ENCODE data around the gene ZNF385B.

The ZNF385B gene

DNA sequence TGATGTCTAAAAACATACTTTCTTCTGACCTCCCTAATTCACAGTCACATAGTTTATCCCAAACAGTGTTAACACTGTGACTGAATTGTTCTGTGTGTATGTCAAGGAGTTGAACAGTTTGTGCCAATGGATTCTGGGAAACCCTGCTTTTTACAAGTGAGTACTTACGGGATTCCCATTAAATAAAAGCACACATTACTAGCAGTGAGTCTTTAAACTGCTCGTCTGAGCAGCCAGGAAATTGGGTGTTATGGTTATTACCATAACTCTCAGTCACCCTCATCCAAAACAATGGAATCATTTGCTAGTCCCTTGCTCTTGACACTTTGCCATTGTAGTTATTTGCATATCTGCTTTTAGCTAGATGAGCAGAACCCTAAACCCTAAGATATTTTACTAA lies 209.1 kb downstream of the ZNF385B start:
- no peak overlapping the region for H3K4me3 ChIP-seq (ENCODE audit: low read depth, low read length)
- no peak for DNase-seq (ENCODE audit: low read depth)
- TF ChIP-seq POLR2A (IDR thresholded peaks at IDR 0.05; ENCODE audit: extremely low read depth, insufficient read length) (no peak), MYC (IDR thresholded peaks at IDR 0.05; ENCODE audit: low read depth, low read length) (no peak)
- TF ChIP-seq, protein P1, sequence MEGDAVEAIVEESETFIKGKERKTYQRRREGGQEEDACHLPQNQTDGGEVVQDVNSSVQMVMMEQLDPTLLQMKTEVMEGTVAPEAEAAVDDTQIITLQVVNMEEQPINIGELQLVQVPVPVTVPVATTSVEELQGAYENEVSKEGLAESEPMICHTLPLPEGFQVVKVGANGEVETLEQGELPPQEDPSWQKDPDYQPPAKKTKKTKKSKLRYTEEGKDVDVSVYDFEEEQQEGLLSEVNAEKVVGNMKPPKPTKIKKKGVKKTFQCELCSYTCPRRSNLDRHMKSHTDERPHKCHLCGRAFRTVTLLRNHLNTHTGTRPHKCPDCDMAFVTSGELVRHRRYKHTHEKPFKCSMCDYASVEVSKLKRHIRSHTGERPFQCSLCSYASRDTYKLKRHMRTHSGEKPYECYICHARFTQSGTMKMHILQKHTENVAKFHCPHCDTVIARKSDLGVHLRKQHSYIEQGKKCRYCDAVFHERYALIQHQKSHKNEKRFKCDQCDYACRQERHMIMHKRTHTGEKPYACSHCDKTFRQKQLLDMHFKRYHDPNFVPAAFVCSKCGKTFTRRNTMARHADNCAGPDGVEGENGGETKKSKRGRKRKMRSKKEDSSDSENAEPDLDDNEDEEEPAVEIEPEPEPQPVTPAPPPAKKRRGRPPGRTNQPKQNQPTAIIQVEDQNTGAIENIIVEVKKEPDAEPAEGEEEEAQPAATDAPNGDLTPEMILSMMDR (IDR thresholded peaks at IDR 0.05; ENCODE audit: low read depth, low read length) = no peak
- TF ChIP-seq, protein P2, sequence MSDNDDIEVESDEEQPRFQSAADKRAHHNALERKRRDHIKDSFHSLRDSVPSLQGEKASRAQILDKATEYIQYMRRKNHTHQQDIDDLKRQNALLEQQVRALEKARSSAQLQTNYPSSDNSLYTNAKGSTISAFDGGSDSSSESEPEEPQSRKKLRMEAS (IDR thresholded peaks at IDR 0.05; ENCODE audit: low read depth, low read length) = no peak

DNA sequence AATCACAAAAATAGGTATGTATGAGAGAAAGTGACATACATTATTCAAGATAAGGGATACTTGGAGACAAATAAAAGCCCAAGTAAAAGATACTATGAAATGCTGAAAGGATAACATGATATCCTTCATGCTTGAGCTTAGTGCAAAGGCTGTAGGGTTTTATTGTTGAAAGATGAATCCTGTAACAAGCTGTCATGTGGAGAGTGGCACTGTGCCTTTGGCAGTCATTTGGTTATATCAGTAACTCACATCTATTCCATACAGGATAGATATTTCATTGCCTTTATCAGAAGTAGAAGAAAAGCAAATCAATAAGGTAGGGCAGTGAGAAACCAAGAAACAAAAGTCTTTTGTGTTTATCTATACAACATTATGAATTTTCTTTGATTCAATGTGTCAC lies 211.0 kb downstream of the ZNF385B start:
- H3K4me3 ChIP-seq (ENCODE audit: low read depth, low read length) = no peak overlapping the region
- TF ChIP-seq MYC (IDR thresholded peaks at IDR 0.05; ENCODE audit: low read depth, low read length) = no peak
- TF ChIP-seq POLR2A (IDR thresholded peaks at IDR 0.05; ENCODE audit: extremely low read depth, insufficient read length) = no peak
- TF ChIP-seq, protein P2 (IDR thresholded peaks at IDR 0.05; ENCODE audit: low read depth, low read length) = no peak
- TF ChIP-seq, protein P1 (IDR thresholded peaks at IDR 0.05; ENCODE audit: low read depth, low read length) = no peak
- no peak for DNase-seq (ENCODE audit: low read depth)

DNA sequence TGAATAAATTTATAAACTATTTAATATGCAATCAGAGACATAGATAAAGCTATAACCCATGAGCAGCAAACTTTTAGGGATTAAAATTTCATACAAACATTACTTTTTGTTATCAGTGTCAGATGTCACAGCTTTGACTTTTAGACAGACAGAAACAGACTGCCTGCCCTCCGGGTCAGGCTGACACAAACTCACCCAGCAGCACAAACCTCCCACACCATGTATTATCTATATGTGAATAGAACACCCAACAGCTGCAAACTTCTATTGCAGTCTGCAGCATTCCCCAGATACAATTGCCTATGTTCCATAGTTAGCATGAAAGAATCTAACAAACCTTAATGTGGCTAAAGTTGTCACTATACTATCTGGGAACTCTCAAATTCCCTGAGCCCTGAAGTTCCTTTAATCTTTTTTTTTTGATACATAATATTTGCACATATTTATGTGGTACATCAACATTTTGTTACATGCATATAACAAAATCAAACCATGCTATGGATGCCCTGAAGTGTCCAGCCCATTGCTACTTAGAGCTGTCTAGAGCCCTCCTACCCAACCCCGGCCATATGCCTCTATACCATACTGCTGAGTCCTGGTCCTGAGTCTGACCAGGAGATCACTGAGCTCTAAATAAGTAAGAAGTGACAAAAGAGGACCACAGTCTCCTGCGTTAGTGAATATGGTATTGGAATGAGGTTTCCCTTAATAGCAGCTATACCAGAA lies 214.4 kb downstream of the ZNF385B start:
- no peak for DNase-seq (ENCODE audit: low read depth)
- H3K4me3 ChIP-seq (ENCODE audit: low read depth, low read length) = no peak overlapping the region
- no peak for TF ChIP-seq MYC (IDR thresholded peaks at IDR 0.05; ENCODE audit: low read depth, low read length)

DNA sequence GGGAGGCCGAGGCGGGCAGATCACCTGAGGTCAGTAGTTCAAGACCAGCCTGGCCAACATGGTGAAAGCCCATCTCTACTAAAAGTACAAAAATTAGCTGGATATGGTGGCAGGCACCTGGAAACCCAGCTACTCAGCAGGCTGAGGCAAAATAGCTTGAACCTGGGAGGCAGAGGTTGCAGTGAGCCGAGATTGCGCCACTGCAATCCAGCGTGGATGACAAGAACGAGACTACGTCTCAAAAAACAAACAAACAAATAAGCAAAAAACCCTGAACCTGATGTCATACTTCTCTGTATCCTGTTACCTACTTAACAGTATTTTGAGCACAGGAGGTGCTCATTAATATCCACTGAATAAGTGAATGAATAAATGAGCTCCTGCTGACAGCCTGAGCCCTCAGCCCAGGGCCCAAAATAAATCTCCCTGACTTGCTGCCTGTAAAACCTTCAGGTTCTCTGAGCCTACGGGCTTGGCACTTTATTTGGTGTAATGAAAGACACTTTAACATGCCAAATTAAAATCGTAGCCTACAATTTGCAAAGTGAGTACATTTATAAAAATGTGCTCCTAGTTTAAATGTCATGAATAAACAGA lies 215.1 kb downstream of the ZNF385B start:
- no peak overlapping the region for H3K4me3 ChIP-seq (ENCODE audit: low read depth, low read length)
- DNase-seq (ENCODE audit: low read depth) = no peak
- TF ChIP-seq, protein P1 (IDR thresholded peaks at IDR 0.05; ENCODE audit: low read depth, low read length) = no peak
- TF ChIP-seq, protein P2 (IDR thresholded peaks at IDR 0.05; ENCODE audit: low read depth, low read length) = no peak
- TF ChIP-seq POLR2A (IDR thresholded peaks at IDR 0.05; ENCODE audit: extremely low read depth, insufficient read length) (no peak), MYC (IDR thresholded peaks at IDR 0.05; ENCODE audit: low read depth, low read length) (no peak)

DNA sequence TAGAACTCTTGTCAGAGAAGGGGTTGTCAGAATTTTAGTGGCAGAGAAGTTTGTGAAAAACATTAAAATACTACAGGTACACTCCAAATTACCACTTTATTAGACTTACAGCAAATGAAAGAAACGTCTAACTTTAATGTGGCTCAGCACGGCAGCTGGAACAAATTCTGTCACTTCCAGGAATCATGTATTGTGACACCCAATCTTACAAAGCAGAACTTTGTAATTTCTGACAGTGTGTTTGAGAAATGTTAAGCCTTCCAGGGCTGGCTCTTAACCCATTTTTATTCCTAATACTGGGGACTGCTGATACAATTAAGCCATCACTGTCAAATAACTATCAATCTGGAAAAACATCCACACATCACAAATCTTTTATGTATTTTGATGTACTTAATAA lies 216.4 kb downstream of the ZNF385B start:
- no peak overlapping the region for H3K4me3 ChIP-seq (ENCODE audit: low read depth, low read length)
- no peak for DNase-seq (ENCODE audit: low read depth)
- TF ChIP-seq POLR2A (IDR thresholded peaks at IDR 0.05; ENCODE audit: extremely low read depth, insufficient read length) (no peak), MYC (IDR thresholded peaks at IDR 0.05; ENCODE audit: low read depth, low read length) (no peak)
- TF ChIP-seq, protein P1 (IDR thresholded peaks at IDR 0.05; ENCODE audit: low read depth, low read length) = no peak
- TF ChIP-seq, protein P2 (IDR thresholded peaks at IDR 0.05; ENCODE audit: low read depth, low read length) = no peak

DNA sequence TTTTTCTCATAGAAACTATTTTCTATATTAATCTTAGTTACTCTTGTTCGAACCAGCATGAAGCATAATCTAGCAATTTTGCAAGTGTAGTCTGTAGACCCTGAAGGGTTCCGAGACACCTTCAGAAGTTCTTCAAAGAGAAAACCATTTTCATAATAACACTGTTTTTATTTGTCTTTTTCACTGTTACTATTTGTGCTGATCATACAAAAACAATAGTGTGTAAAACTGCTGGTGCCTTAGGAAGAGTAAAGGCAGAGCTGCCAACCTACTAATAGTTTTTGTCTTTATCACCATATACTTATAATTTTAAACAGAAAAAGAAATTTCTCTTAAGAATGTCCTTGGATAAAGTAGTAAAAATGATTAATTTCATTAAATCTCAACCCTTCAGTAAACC lies 218.9 kb downstream of the ZNF385B start:
- DNase-seq (ENCODE audit: low read depth) = no peak
- no peak overlapping the region for H3K4me3 ChIP-seq (ENCODE audit: low read depth, low read length)
- TF ChIP-seq, protein P2 (IDR thresholded peaks at IDR 0.05; ENCODE audit: low read depth, low read length) = no peak
- no peak for TF ChIP-seq POLR2A (IDR thresholded peaks at IDR 0.05; ENCODE audit: extremely low read depth, insufficient read length)
- TF ChIP-seq MYC (IDR thresholded peaks at IDR 0.05; ENCODE audit: low read depth, low read length) = no peak
- TF ChIP-seq, protein P1 (IDR thresholded peaks at IDR 0.05; ENCODE audit: low read depth, low read length) = no peak

Measured in NB4 (cell line).